GM10248 (cell line): ENCODE measurements around the gene KLHDC7A.

Source experiments
- CTCF ChIA-PET: fragments of 300-600 bp; sonication (Branson Sonifier 250); formaldehyde crosslinking; extraction: SDS; loops from one replicate; lab custom pipeline; 2021; ENCODE audit warnings: antibody characterized with exemption; lab: Yijun Ruan, JAX
- POLR2A ChIA-PET: fragments of 350-650 bp; sonication (Branson Sonifier 250); formaldehyde crosslinking; extraction: SDS; loops from one replicate; lab custom pipeline; 2020; ENCODE audit warnings: antibody characterized with exemption; lab: Yijun Ruan, JAX
- DNase-seq: peaks from one replicate; pipeline ENCODE4 v3.0.0; 2012; ENCODE audit errors: extremely low spot score
- TF ChIP-seq, protein P1 (sequence below): IDR thresholded peaks from 2 replicates; pipeline ENCODE4 v1.5.1; 2012; ENCODE audit warnings: mild to moderate bottlenecking, low read depth; ENCODE audit errors: extremely low read depth, missing control alignments, control extremely low read depth

KLHDC7A gene

GRCh38 chr1:18480315-18481189, at the start of gene KLHDC7A:
KLHDC7A (plus strand) TSS chr1:18480930; CDS start chr1:18480982, 52 bp downstream.
- DNase-seq: no peak
- POLR2A ChIA-PET: no interaction called here
- CTCF ChIA-PET: no interaction called here
- TF ChIP-seq, protein P1, sequence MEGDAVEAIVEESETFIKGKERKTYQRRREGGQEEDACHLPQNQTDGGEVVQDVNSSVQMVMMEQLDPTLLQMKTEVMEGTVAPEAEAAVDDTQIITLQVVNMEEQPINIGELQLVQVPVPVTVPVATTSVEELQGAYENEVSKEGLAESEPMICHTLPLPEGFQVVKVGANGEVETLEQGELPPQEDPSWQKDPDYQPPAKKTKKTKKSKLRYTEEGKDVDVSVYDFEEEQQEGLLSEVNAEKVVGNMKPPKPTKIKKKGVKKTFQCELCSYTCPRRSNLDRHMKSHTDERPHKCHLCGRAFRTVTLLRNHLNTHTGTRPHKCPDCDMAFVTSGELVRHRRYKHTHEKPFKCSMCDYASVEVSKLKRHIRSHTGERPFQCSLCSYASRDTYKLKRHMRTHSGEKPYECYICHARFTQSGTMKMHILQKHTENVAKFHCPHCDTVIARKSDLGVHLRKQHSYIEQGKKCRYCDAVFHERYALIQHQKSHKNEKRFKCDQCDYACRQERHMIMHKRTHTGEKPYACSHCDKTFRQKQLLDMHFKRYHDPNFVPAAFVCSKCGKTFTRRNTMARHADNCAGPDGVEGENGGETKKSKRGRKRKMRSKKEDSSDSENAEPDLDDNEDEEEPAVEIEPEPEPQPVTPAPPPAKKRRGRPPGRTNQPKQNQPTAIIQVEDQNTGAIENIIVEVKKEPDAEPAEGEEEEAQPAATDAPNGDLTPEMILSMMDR: no peak

DNA sequence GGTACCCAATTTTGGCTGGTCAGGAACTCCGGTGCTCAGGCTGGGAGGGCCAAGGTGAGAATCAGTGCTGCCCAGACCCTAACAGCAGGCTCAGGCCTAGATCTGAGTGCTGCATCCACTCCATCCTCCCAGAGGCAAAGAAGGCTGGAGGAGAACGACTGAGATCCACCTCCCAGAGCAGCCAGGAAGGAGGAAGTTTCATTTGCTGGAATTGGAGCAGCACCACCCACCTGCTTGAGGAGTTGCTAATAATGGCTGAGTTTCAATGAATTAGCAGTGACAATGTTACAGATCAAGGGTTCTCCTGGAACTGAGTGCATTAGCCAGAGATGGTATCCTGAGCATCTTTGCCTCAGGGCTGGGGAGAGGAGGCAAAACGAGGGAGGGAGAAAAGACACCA, 46.7 kb upstream of the KLHDC7A start:
- no peak for DNase-seq
- TF ChIP-seq, protein P1: no peak
- ChIA-PET POLR2A (no interaction called here), CTCF (no interaction called here)

GRCh38 chr1:18440385-18441226, 40.1 kb upstream of the KLHDC7A start:
- POLR2A ChIA-PET: no interaction called here
- DNase-seq: no peak
- CTCF ChIA-PET: interaction anchor here (1.2 kb wide), 1 partner anchor 135 kb away, joined by 3 read pairs; no protein-coding TSS in a partner anchor
- TF ChIP-seq, protein P1: no peak

GRCh38 chr1:18443587-18444520, 36.9 kb upstream of the KLHDC7A start:
- ChIA-PET CTCF (no interaction called here), POLR2A (no interaction called here)
- TF ChIP-seq, protein P1: no peak
- no peak for DNase-seq

DNA sequence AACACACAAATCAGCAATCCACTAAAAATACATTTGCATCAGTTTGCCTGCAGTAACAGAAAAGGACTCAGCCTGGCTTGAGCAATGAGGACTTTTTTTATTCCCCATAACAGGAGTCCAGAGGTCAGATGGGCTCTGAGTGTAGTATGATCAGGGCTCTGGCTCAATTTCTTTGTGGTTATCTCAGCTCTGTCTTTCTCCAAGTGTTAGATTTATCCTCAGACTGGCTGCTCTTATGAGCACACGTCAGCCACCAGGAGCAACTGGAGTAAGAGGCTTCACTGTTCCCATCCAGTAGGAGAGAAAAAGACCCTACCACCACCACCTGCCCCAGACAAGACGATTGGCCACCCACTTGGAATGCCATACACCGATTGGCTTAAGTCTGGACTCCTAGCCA, 36.2 kb upstream of the KLHDC7A start:
- ChIA-PET CTCF (no interaction called here), POLR2A (no interaction called here)
- DNase-seq: no peak
- TF ChIP-seq, protein P1: no peak

- TF ChIP-seq, protein P1: no peak
- CTCF ChIA-PET: no interaction called here
- no peak for DNase-seq
- POLR2A ChIA-PET: no interaction called here
Observed at GRCh38 chr1:18446751-18447150, 34.0 kb upstream of the KLHDC7A start.
